HTR-8/SVneo (cell line): ENCODE data around the gene CSHL1.
"Not testable (repeated sequence)": the region's sequence is repeated elsewhere in the genome, so short reads cannot be mapped to it uniquely, and the experiment has no call there.

Experiments
- DNase-seq: peaks from one replicate; pipeline ENCODE4 v3.0.0; 2011; ENCODE audit warnings: low spot score, mixed read lengths; ENCODE audit not compliant: insufficient read length
- FAIRE-seq: peaks from 2 replicates; lab custom pipeline; 2011; peaks lifted over from hg19 to GRCh38; lab: Jason Lieb, UNC

CSHL1 gene

DNA sequence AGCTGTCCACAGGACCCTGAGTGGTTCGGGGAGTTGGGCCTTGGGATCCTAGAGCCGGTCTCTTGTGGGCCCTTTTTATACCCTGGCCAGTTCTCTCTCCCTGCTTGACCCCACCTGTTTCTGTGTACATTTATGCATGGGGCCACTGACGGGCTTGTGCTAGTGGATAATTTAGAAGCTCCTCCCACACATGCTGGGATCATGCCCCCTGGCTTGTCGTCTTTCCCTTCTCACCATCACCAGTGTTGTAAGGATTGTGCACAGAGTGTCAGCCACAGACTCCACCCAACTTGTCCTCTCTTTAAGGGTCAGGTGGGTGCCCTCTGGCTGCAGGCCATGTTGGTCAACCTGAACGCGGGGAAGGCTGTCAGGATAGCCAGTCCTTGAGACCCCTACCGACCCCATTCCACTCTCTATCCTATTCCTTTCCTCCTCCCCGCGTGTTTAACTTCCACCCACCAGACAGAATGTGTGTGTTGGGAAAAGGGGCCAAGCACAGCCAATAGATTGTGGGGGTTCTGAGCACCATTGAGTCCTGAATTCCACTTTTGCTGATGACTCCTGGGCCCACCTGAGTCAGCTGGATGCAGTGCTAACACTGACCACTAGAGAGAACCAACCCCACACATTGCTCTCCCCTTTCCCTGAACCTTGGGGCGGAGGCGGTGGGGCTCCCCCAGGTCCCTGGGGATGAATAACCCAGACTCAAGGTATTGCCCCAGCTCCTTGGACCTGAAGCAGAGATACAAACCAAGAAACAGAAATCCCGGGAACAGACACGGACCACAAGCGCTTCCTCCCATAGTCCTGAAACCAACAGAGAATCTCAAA is 14.3 kb downstream of the CSHL1 start, which contains the start of gene CSH1:
CSH1 (minus strand) TSS at position 51 of the 831 bp plus-strand sequence. CDS start 63 bp downstream, outside the sequence.
- not testable (repeated sequence) for FAIRE-seq

DNA sequence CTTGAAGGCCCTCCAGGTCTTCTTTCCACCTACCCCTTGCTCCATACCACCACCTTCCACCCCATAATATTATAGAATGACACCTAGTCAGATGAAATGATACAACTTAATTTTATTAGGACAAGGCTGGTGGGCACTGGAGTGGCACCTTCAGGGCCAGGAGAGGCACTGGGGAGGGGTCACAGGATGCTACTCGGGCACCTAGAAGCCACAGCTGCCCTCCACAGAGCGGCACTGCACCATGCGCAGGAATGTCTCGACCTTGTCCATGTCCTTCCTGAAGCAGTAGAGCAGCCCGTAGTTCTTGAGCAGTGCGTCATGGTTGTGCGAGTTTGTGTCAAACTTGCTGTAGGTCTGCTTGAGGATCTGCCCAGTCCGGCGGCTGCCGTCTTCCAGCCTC is 16.2 kb downstream of the CSHL1 start:
- DNase-seq, FAIRE-seq: not testable (repeated sequence)

More for the DNA sequence above, 14.3 kb downstream of the CSHL1 start, which contains the start of gene CSH1:
- DNase-seq = not testable (repeated sequence)

DNA sequence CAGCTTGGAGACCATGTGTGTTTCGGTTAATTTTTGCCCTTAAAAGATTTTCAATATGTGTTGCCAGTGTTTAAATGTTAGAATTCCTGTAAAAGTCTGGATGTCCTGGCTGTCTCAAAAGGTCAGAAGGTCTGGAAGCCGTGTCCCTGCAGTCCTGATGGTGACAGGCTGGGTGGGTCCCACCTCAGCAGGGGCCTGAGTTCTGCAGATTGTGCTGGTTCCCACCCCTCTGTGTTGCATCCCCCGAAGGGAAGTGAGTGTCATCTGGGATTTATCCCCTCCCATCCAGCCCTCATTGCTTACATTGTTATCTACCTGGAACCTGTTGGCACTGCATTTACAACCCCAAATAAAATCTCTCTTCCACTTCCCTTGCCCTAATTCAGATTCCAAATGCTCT is 17.0 kb downstream of the CSHL1 start:
- not testable (repeated sequence) for DNase-seq, FAIRE-seq

DNA sequence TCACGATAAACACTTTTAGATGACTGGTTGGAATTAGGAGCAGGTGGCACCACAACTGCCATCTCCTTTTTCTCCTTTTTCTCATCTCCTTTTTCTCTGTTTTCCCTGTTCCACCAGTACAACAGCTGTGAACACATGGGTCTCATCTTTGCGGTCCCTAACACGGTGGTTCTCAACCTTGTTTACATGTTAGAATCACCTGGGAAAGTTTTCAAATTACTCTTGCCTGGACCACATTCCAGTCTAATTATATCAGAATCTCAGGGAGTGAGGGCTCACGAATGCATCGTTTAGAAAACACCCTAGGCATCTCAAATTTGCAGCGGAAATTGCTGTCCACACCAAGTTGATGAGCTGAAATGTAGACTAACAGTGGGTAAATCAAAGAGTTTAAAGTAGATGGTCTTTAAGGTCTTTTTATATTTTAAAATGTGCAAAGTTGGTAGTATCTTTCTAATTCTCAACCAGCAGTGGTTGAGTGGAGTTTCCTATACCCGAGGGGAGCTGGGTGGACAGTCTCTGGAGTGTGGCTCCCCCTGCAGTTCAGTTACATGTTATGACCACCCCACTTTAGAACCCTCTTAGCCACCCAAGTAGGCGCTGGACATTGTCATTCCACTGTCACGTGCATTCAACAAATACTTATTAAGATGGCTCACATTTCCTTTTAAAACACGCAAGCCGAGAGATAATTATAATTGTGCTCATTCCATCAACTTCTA is 18.6 kb downstream of the CSHL1 start:
- DNase-seq = not testable (repeated sequence)

DNA sequence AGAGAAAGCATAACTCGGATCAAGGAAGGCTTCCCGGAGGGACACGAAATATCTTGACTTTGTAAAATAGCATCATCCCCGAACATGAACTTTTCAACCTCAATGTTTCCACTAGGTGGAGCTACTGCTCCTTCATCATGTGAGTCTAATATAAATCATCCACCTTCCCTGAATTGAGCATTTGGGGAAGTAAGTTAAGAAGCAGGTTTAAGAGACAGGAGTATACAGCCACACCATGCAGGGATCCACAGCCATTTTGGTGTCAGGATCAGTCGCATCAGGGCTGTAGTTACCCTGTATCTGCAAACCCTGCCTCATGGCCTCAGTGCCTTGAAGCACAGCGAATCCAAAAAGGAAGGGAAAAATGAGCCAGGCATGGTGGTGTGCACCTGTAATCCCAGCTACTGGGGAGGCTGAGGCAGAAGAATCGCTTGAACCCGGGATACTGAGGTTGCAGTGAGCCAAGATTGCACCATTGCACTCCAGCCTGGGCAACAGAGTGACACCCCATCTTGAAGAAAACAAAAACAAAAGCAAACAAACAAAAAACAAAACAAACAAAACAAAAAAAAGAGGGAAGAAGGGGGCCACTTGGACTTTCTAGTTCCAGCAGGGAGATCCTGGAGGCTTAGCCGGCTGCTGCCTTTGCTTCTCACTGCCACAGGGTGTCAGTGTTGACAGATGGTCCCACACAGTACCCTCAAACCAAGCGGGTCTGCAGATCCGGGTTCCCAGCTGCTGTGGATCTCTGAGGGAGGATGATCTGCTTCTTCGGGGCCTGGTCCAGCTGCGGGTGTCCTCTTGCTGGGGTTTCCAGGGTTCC is 21.8 kb downstream of the CSHL1 start:
- DNase-seq = not testable (repeated sequence)

More for the DNA sequence above, 18.6 kb downstream of the CSHL1 start:
- not testable (repeated sequence) for FAIRE-seq

DNA sequence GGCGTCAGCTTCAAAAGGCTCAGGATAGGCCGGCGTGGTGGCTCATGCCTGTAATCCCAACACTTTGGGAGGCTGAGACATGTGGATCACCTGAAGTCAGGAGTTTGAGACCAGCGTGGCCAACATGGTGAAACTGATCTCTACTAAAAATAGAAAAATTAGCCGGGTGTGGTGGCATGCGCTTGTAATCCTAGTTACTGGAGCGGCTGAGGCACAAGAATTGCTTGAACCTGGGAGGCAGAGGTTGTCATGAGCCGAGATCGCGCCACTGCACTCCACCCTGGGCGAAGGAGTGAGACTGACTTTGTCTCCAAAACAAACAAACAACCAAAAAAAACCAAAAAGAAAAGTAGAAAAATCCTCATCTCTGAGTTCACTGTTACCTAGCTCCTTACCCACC is 25.9 kb downstream of the CSHL1 start:
- not testable (repeated sequence) for DNase-seq, FAIRE-seq

More for the DNA sequence above, 21.8 kb downstream of the CSHL1 start:
- FAIRE-seq = not testable (repeated sequence)

DNA sequence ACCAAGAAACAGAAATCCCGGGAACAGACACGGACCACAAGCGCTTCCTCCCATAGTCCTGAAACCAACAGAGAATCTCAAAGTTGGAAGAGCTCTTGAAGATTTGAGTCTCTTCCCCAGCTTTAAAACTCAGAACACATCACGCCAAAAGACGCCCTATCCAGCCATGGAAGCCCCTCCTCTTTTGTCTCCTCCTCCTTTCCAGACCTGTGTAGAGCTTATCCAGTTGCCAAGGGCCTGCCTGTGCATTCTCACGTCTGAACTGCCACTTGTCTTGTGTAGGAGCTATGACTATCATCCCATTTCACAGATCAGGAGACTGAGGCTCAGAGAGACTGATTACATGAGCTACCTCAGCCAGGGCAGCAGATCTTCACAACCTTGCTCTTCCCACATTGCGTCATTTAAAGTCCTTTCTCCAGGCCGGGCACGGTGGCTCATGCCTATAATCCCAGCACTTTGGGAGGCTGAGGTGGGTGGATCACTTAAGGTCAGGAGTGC is 28.4 kb downstream of the CSHL1 start:
- FAIRE-seq, DNase-seq: not testable (repeated sequence)

DNA sequence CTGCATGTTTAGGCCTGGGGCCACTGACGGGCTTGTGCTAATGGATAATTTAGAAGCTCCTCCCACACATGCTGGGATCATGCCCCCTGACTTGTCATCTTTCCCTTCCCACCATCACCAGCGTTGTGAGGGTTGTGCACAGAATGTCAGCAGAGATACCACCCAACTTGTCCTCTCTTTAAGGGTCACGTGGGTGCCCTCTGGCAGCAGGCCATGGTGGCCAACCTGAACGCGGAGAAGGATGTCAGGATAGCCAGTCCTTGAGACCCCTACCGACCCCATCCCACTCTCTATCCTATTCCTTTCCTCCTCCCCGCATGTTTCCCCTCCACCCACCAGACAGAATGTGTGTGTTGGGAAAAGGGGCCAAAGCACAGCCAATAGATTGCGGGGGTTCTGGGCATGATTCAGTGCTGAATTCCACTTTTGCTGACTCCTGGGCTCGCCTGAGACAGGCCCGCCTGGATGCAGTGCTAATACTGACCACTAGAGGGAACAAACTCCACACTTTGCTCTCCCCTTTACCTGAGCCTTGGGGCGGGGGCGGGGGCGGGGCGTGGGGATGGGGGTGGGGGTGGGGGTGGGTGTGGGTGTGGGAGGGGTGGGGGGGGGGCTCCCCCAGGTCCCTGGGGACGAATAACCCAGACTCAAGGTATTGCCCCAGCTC is 29.0 kb downstream of the CSHL1 start, which contains the start of gene GH2:
GH2 (minus strand) TSS at position 10 of the 667 bp plus-strand sequence. CDS start 143 bp downstream, outside the sequence.
- no peak for FAIRE-seq
- DNase-seq = peak; percentile 88

DNA sequence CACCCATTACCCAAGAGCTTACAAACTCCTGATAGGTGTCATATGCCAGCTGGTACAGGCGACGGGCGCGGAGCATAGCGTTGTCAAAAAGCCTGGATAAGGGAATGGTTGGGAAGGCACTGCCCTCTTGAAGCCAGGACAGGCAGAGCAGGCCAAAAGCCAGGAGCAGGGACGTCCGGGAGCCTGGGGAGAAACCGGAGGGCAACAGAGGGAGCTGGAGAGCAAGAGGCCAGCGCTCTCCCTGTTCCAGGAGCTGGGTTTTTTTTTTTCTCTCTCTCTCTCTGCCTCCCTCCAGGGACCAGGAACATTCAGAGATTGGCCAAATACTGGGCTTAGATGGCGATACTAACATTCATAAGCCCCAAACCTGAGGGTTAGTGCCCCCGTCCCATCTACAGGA is 29.7 kb downstream of the CSHL1 start:
- DNase-seq, FAIRE-seq: not testable (repeated sequence)

DNA sequence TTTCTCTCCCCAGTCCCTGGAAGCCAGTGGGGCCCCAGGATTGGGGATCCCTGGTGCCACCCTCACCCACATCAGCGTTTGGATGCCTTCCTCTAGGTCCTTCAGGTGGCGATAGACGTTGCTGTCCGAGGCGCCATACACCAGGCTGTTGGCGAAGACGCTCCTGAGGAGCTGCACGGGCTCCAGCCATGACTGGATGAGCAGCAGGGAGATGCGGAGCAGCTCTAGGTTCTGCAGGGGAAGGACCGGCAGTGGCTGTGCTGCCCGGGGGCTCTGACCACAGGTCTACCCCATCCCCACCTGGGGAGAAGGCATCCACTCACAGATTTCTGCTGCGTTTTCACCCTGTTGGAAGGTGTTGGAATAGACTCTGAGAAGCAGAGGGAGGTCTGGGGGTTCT is 30.4 kb downstream of the CSHL1 start:
- no peak for DNase-seq
- no peak for FAIRE-seq

DNA sequence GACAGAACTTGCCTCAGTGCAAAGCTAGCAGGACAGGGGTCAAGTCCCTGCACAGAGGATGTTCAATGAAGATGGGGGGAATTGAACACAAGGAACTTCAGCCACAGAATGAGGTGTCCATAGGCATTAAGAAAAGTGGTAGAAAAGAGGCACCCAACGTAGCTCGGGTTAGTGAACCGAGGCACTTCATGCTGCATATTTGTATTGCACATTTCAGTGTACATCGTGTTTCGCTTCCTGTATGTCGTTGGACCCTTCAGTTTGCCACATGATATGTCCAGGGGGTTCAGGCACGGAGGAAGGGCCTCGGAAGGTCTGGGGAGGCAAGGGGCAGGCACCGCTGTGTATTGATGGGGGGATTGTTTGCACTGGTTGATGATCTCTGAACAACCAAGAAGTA is 32.6 kb downstream of the CSHL1 start:
- not testable (repeated sequence) for DNase-seq, FAIRE-seq

DNA sequence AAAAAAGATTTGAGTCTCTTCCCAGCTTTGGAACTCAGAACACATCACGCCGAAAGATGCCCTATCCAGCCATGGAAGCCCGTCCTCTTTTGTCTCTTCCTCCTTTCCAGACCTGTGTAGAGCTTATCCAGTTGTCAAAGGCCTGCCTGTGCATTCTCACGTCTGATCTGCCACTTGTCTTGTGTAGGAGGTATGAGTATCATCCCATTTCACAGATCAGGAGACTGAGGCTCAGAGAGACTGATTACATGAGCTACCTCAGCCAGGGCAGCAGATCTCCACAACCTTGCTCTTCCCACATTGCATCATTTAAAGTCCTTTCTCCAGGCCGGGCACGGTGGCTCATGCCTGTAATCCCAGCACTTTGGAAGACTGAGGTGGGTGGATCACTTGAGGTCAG is 36.4 kb downstream of the CSHL1 start:
- not testable (repeated sequence) for FAIRE-seq, DNase-seq

DNA sequence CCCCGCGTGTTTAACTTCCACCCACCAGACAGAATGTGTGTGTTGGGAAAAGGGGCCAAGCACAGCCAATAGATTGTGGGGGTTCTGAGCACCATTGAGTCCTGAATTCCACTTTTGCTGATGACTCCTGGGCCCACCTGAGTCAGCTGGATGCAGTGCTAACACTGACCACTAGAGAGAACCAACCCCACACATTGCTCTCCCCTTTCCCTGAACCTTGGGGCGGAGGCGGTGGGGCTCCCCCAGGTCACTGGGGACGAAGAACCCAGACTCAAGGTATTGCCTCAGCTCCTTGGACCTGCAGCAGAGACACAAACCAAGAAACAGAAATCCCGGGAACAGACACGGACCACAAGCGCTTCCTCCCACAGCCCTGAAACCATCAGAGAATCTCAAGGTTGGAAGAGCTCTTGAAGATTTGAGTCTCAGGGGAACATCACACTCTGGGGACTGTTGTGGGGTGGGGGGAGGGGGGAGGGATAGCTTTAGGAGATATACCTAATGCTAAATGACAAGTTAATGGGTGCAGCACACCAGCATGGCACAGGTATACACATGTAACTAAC is 36.9 kb downstream of the CSHL1 start:
- FAIRE-seq, DNase-seq: not testable (repeated sequence)

DNA sequence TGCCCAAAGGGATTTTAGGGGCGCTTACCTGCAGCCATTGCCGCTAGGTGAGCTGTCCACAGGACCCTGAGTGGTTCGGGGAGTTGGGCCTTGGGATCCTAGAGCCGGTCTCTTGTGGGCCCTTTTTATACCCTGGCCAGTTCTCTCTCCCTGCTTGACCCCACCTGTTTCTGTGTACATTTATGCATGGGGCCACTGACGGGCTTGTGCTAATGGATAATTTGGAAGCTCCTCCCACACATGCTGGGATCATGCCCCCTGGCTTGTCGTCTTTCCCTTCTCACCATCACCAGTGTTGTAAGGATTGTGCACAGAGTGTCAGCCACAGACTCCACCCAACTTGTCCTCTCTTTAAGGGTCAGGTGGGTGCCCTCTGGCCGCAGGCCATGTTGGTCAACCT is 37.5 kb downstream of the CSHL1 start, which contains the start of gene CSH2:
CSH2 (minus strand) TSS at position 101 of the 400 bp plus-strand sequence; CDS start at position 38, 63 bp downstream.
- DNase-seq, FAIRE-seq: not testable (repeated sequence)

DNA sequence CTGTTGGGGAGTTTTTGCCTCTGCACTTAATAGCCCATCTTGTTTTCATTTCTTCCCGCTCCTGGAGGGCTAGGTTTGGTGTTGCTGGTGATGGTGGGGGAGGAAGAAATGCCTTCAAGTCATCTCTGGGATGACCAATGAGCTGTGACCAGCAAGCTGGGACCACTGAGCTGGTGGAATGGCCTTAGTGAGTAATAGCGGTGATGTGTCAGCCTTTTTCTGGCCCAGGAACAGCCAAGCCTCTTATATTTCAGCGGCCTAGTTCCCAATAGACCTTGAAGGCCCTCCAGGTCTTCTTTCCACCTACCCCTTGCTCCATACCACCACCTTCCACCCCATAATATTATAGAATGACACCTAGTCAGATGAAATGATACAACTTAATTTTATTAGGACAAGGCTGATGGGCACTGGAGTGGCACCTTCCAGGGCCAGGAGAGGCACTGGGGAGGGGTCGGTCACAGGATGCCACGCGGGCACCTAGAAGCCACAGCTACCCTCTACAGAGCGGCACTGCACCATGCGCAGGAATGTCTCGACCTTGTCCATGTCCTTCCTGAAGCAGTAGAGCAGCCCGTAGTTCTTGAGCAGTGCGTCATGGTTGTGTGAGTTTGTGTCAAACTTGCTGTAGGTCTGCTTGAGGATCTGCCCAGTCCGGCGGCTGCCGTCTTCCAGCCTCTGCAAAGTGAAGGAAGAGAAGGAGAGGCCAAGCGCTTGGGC is 39.3 kb downstream of the CSHL1 start:
- not testable (repeated sequence) for FAIRE-seq

DNA sequence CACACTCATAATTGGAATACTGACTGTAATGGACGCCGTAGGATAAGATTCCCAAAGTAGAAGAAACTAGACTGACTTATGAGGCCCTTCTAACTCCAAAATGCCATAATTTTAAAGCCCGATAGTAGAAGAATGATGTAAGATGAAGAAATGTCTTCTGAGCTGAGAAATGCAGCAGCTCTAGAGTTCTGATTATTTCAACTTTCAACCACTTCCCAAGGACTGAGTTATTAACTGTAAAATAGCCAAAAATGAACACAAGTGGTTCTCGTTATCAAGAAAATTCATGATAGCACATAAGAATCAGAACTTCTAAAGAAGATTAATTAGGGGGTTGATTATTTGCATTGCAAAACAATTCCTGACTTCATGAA is 40.8 kb downstream of the CSHL1 start:
- not testable (repeated sequence) for DNase-seq, FAIRE-seq

More for the DNA sequence above, 39.3 kb downstream of the CSHL1 start:
- not testable (repeated sequence) for DNase-seq

DNA sequence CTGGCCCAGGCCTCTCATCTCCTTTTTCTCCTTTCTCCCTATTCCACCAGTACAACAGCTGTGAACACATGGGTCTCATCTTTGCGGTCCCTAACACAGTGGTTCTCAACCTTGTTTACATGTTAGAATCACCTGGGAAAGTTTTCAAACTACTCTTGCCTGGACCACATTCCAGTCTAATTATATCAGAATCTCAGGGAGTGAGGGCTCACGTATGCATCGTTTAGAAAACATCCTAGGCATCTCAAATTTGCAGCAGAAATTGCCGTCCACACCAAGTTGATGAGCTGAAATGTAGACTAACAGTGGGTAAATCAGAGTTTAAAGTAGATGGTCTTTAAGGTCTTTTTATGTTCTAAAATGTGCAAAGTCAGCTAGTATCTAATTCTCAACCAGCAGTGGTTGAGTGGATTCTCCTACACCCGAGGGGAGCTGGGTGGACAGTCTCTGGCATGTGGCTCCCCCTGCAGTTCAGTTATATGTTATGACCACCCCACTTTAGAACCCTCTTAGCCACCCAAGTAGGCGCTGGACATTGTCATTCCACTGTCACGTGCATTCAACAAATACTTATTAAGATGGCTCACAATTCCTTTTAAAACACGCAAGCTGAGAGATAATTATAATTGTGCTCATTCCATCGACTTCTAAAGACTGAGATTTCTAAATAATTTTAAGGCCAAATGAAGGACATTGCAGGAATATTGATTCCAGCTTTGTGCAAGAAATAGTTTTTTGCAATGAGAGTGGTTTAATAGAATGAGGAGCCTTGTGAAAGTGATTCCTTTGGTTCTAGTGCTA is 41.4 kb downstream of the CSHL1 start:
- not testable (repeated sequence) for FAIRE-seq

More for the DNA sequence above, 41.4 kb downstream of the CSHL1 start:
- not testable (repeated sequence) for DNase-seq
